HCT116 (cell line): Measurements from ENCODE around the gene UBE3B. TPM values are rescaled to one million over a fixed set of nuclear protein-coding genes. Genes with fewer than 3 reads are reported as not detected.

ENCODE experiments used
- ATAC-seq: fragments of 200-7000 bp; cut with Tn5 transposase; 2 replicates; pipeline ENCODE4 v1.9.1; 2020; ENCODE audit warnings: mild to moderate bottlenecking, moderate library complexity
- BruUV-seq: library from RNA; stranded (reverse); fragments of 400-500 nt; replicated peaks from 2 replicates; lab custom pipeline; 2021; lab: Mats Ljungman, UMichigan
- CTCF ChIA-PET: fragments of 300-600 bp; sonication (Branson Sonifier 250); formaldehyde crosslinking; loops from one replicate; lab custom pipeline; 2021; ENCODE audit warnings: antibody characterized with exemption; lab: Charles Lee
- POLR2A ChIA-PET: fragments of 300-600, 350-600 bp; sonication (Branson Sonifier 250); formaldehyde crosslinking; loops from one replicate; lab custom pipeline; 2021; ENCODE audit warnings: antibody characterized with exemption; lab: Charles Lee
- RAD21 ChIA-PET, 2 experiments: fragments of 300-600 bp; sonication (Branson Sonifier 250); formaldehyde crosslinking; loops; one replicate each; lab custom pipeline; 2023; ENCODE audit warnings: low total read pairs in 2 of 2; ENCODE audit not compliant: uncharacterized antibody in 2 of 2, unreplicated experiment in 2 of 2, low non-redundant PET in 1 of 2; lab: Charles Lee
- DNase-seq: peaks from one replicate; pipeline ENCODE4 v3.0.0-alpha.2; 2010; ENCODE audit warnings: low read depth, low spot score
- H2AFZ ChIP-seq: fragments of 200-600 bp; shearing (Covaris generic), sonication (generic); 2 replicates; pipeline ENCODE4 v1.6.1; 2017; ENCODE audit warnings: low read depth, mixed run types, mixed read lengths, antibody characterized with exemption, low read length; ENCODE audit not compliant: poor library complexity, severe bottlenecking
- H3K27ac ChIP-seq: 2 replicates; pipeline ENCODE4 v1.5.1; 2012; ENCODE audit warnings: low read depth, low read length
- H3K27me3 ChIP-seq: fragments of 200-600 bp; sonication (generic); 2 replicates; pipeline ENCODE4 v1.6.1; 2016; ENCODE audit warnings: mixed run types, low read length, mixed read lengths; ENCODE audit not compliant: insufficient read depth
- H3K36me3 ChIP-seq, 2 experiments: fragments of 200-500 bp in 1 of 2; fragments of 200-600 bp in 1 of 2; sonication (Bioruptor generic) in 1 of 2; sonication (generic) in 1 of 2; 2 replicates each; pipeline versions ENCODE4 v1.5.1 to v1.6.1; 2014 to 2016; ENCODE audit warnings: low read length in 2 of 2, inconsistent platforms in 1 of 2, mixed read lengths in 1 of 2, mixed run types in 1 of 2; ENCODE audit not compliant: insufficient read depth in 2 of 2, control insufficient read depth in 1 of 2
- H3K4me1 ChIP-seq, 2 experiments: fragments of 200-600 bp in 1 of 2; sonication (generic) in 1 of 2; 2 replicates each; pipeline versions ENCODE4 v1.5.1 to v1.6.1; 2012 to 2017; ENCODE audit warnings: low read length in 2 of 2, inconsistent platforms in 1 of 2, mild to moderate bottlenecking in 1 of 2, mixed read lengths in 1 of 2, mixed run types in 1 of 2, moderate library complexity in 1 of 2; ENCODE audit not compliant: insufficient read depth in 2 of 2, control insufficient read depth in 1 of 2
- H3K4me2 ChIP-seq: fragments of 200-600 bp; sonication (generic); 2 replicates; pipeline ENCODE4 v1.6.1; 2017; ENCODE audit warnings: mixed run types, low read length, mixed read lengths
- H3K4me3 ChIP-seq, 2 experiments: fragments of 200-600 bp in 1 of 2; sonication (generic) in 1 of 2; replicated peaks in 1 of 2; 2 replicates each; pipeline ENCODE4 v1.5.1; 2011 to 2016; ENCODE audit warnings: low read length in 2 of 2, control low read depth in 1 of 2, low read depth in 1 of 2, mild to moderate bottlenecking in 1 of 2, mixed read lengths in 1 of 2, mixed run types in 1 of 2
- H3K79me2 ChIP-seq: fragments of 200-600 bp; sonication (generic); 2 replicates; pipeline ENCODE4 v1.6.1; 2017; ENCODE audit warnings: mild to moderate bottlenecking, mixed run types, low read length, moderate library complexity, mixed read lengths; ENCODE audit not compliant: insufficient read depth
- H3K9ac ChIP-seq: fragments of 200-600 bp; sonication (generic); 2 replicates; pipeline ENCODE4 v1.6.1; 2016; ENCODE audit warnings: low read length, mixed read lengths
- H3K9me2 ChIP-seq: fragments of 200-600 bp; sonication (generic), shearing (Covaris generic); 2 replicates; pipeline ENCODE4 v1.6.1; 2017; ENCODE audit warnings: mixed run types, mild to moderate bottlenecking, moderate library complexity; ENCODE audit not compliant: insufficient read depth
- H3K9me3 ChIP-seq, 2 experiments: fragments of 200-500 bp in 1 of 2; fragments of 200-600 bp in 1 of 2; sonication (Bioruptor generic) in 1 of 2; sonication (generic) in 1 of 2; 2 replicates each; pipeline ENCODE4 v1.6.1; 2014 to 2017; ENCODE audit warnings: low read length in 2 of 2, mixed read lengths in 2 of 2, inconsistent platforms in 1 of 2, low read depth in 1 of 2, mild to moderate bottlenecking in 1 of 2, mixed run types in 1 of 2, moderate library complexity in 1 of 2; ENCODE audit not compliant: control insufficient read depth in 1 of 2, insufficient read depth in 1 of 2
- H4K20me1 ChIP-seq: fragments of 200-600 bp; sonication (generic), shearing (Covaris generic); 2 replicates; pipeline ENCODE4 v1.6.1; 2017; ENCODE audit warnings: mixed run types, mild to moderate bottlenecking, moderate library complexity; ENCODE audit not compliant: insufficient read depth
- CTCF ChIP-seq, 3 experiments: fragments of 200-600 bp in 1 of 3; sonication (generic) in 1 of 3; IDR thresholded peaks in 2 of 3; conservative IDR thresholded peaks in 1 of 3; 2 replicates each; pipeline ENCODE4 v1.5.1; 2012 to 2017; ENCODE audit warnings: low read depth in 2 of 3, low read length in 2 of 3, antibody characterized with exemption in 1 of 3, borderline replicate concordance in 1 of 3, control low read depth in 1 of 3, mild to moderate bottlenecking in 1 of 3, mixed read lengths in 1 of 3, mixed run types in 1 of 3, moderate library complexity in 1 of 3; ENCODE audit not compliant: insufficient read depth in 1 of 3
- EGR1 ChIP-seq: IDR thresholded peaks from 2 replicates; pipeline ENCODE4 v1.6.1; 2012; ENCODE audit warnings: low read depth
- ELF1 ChIP-seq: IDR thresholded peaks from 2 replicates; pipeline ENCODE4 v1.6.1; 2012; ENCODE audit warnings: low read depth, borderline replicate concordance
- EZH2 ChIP-seq: fragments of 200-600 bp; sonication (generic); IDR thresholded peaks from 2 replicates; pipeline ENCODE4 v1.6.1; 2017; ENCODE audit warnings: antibody characterized with exemption, mixed run types
- EZH2phosphoT487 ChIP-seq: fragments of 200-600 bp; IDR thresholded peaks from 2 replicates; pipeline ENCODE4 v1.6.1; 2018; ENCODE audit warnings: antibody characterized with exemption, borderline replicate concordance
- FOSL1 ChIP-seq: IDR thresholded peaks from 2 replicates; pipeline ENCODE4 v1.6.1; 2012; ENCODE audit warnings: low read depth
- JUND ChIP-seq: IDR thresholded peaks from 2 replicates; pipeline ENCODE4 v1.6.1; 2012
- MAX ChIP-seq: IDR thresholded peaks from 2 replicates; pipeline ENCODE4 v1.6.1; 2012
- RAD21 ChIP-seq: IDR thresholded peaks from 2 replicates; pipeline ENCODE4 v1.6.1; 2012; ENCODE audit warnings: low read depth, mild to moderate bottlenecking
- REST ChIP-seq: IDR thresholded peaks from 2 replicates; pipeline ENCODE4 v1.6.1; 2012; ENCODE audit warnings: low read depth
- SP1 ChIP-seq: IDR thresholded peaks from 2 replicates; pipeline ENCODE4 v1.6.1; 2012; ENCODE audit warnings: low read depth
- TCF7L2 ChIP-seq: IDR thresholded peaks from 2 replicates; pipeline ENCODE4 v1.7.0; 2011; ENCODE audit warnings: borderline replicate concordance, inconsistent platforms; ENCODE audit not compliant: insufficient read depth, insufficient read length; ENCODE audit errors: extremely low read depth
- intact Hi-C: fragments of 100-400 bp; cut with micrococcal nuclease; formaldehyde crosslinking; loops from 2 replicates; pipeline ENCODE4 v1.10.0; 2022
- total RNA-seq: library from RNA; stranded (reverse); gene quantifications from one replicate; pipeline ENCODE4 v1.2.1, GENCODE V29; 2021; ENCODE audit not compliant: unreplicated experiment

The UBE3B gene
- total RNA-seq, 1 experiment from 2014 or later = 28.9 TPM

- CTCF ChIA-PET = no interaction called here
- no peak overlapping the region for H3K4me2 ChIP-seq
- DNase-seq (no peak), ATAC-seq (no peak)
- TF ChIP-seq EZH2 (no peak), SP1 (no peak), CTCF (IDR thresholded peaks at IDR 0.05 in 2 of 3, conservative IDR thresholded peaks at IDR 0.05 in 1 of 3; ENCODE audit: borderline replicate concordance in 1 of 3, insufficient read depth in 1 of 3, low read depth in 2 of 3, low read length in 2 of 3) (no peak), JUND (no peak), ELF1 (no peak), MAX (no peak)
- no peak overlapping the region for H3K27ac ChIP-seq
- no peaks in the 10 kb centered on the region for H3K9me2 ChIP-seq
- H2AFZ ChIP-seq = no peak overlapping the region
- intact Hi-C loops = no loop called here
- H3K36me3 ChIP-seq = no peaks in the 10 kb centered on the region
- no peaks in the 10 kb centered on the region for H4K20me1 ChIP-seq
- BruUV-seq = no TSS peak
- no peaks in the 10 kb centered on the region for H3K9me3 ChIP-seq
- no peaks in the 10 kb centered on the region for H3K79me2 ChIP-seq
- no peak overlapping the region for H3K4me3 ChIP-seq
- peaks cover 14% of the 10 kb centered on the region; the same call in 1 of the 2 replicates for H3K27me3 ChIP-seq
- RAD21 ChIA-PET = no interaction called here
- no peak overlapping the region for H3K9ac ChIP-seq
- POLR2A ChIA-PET = no interaction called here
- no peaks in the 10 kb centered on the region for H3K4me1 ChIP-seq
These were observed 76.6 kb downstream of the UBE3B start for GRCh38 chr12:109553906-109554500.

GRCh38 chr12:109554761-109555160, 77.3 kb downstream of the UBE3B start:
- no peaks in the 10 kb centered on the region for H3K9me3 ChIP-seq
- POLR2A ChIA-PET = no interaction called here
- ATAC-seq = no peak
- TF ChIP-seq TCF7L2 (no peak), CTCF (IDR thresholded peaks at IDR 0.05 in 2 of 3, conservative IDR thresholded peaks at IDR 0.05 in 1 of 3; ENCODE audit: borderline replicate concordance in 1 of 3, insufficient read depth in 1 of 3, low read depth in 2 of 3, low read length in 2 of 3) (no peak), EGR1 (no peak), FOSL1 (no peak), REST (no peak), RAD21 (no peak), EZH2phosphoT487 (no peak)

More at GRCh38 chr12:109554761-109555160, 77.3 kb downstream of the UBE3B start:
- Histone ChIP-seq H3K36me3 (no peaks in the 10 kb centered on the region), H3K9me2 (no peaks in the 10 kb centered on the region), H3K9ac (no peak overlapping the region), H3K27ac (no peak overlapping the region), H3K4me2 (no peak overlapping the region), H2AFZ (no peak overlapping the region), H3K4me3 (no peak overlapping the region), H4K20me1 (no peaks in the 10 kb centered on the region), H3K4me1 (no peaks in the 10 kb centered on the region), H3K27me3 (0 out of 2 replicates have a peak, but pooled peaks cover 6% of the 10 kb centered on the region), H3K79me2 (no peaks in the 10 kb centered on the region)
- no TSS peak for BruUV-seq
- ChIA-PET CTCF (no interaction called here), RAD21 (no interaction called here)
- no peak for DNase-seq
- intact Hi-C loops = no loop called here
